ENCODE measurements around the gene OTOA.
"Not testable (repeated sequence)": the region's sequence is repeated elsewhere in the genome, so short reads cannot be mapped to it uniquely, and the experiment has no call there.

The OTOA gene

DNA sequence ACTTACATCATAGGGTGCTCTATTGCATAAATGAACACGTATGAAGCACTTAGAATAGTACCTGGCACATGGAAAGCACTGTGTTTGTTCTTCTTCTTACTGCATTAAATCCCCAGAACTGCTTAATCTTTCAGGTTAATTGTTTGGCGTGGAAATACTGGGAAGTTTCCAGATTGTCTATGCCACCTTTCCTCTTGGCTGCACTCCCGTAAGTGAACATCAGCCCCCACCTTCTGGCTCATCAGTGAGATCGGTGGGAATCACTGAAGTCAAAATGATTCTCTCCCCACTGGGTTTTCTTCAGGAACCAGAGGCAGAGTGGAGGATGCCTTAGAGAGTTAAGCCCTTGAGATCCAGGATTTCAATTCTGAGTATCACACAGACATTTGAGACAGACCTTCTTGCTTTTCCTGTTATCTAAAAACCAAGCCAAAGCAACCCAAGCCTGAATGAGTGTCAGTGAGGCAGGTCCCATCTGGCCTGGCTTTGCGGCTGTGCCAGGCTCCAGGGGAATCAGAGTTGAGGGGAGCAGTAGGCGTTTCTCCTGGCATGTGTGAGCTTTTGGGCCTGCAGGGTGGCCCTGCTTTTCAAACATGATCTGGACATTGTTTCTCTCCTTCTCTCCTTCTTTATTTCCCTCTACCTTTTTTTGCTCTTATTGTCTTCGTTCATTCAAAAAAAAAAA lies 59.1 kb downstream of the OTOA start:
- no peak for DNase-seq (ENCODE audit: low read depth)

DNA sequence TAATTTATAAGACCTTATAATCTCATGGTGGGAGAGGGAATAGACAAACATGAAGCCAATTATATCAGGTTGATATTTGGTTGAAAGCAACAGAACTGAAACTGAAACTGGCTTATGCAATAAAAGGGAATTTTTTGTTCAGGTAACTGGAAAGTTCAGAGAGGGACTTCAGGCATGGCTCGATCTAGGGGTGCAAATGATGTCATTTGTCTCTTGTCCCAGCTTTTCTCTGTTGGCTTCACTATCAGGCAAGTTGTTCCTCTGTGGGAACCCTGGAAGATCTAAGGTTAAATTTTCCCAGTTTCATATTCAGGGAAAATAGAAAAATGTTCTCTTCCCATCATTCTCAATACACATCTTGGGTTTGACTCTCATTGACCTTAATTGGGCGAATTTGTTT lies 59.8 kb downstream of the OTOA start:
- no peak for DNase-seq (ENCODE audit: low read depth)

DNA sequence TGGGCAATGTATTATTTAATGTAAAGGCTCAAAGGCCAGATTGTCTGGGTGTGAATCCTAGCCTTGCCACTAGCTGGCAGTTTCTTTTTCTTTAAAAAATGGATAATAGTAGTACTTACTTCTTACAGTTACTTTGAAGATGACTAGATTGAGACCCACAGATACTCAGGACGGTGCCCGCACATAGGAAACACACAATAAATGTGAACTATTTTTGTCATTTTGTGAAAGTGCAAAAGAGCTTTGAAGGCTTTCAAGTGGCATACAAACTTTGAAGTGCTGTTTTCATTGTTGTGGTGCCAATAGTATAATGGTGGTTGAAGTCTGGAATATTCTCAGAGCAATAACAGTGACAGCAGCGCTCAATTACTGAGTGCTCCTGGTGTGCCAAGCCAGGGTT lies 63.6 kb downstream of the OTOA start:
- DNase-seq (ENCODE audit: low read depth): no peak

DNA sequence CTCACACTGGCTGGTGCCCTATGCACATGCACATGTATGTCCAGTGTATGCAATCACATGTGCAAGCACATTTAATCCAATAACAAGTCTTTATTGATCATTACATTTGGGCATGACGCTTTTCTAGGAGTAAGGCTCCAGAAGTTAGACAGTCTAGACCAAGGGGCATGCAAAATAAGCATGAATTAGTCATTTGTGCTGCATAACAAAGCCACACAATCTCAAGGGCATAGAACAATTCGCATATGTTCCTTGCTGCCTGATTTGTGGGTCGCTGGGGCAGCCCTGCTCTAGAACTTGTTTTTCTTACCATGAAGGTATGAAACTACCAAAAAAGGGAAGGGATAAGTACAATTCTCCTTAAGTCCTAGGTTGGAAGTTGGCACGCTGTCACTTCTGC lies 67.5 kb downstream of the OTOA start:
- not testable (repeated sequence) for DNase-seq (ENCODE audit: low read depth)

DNA sequence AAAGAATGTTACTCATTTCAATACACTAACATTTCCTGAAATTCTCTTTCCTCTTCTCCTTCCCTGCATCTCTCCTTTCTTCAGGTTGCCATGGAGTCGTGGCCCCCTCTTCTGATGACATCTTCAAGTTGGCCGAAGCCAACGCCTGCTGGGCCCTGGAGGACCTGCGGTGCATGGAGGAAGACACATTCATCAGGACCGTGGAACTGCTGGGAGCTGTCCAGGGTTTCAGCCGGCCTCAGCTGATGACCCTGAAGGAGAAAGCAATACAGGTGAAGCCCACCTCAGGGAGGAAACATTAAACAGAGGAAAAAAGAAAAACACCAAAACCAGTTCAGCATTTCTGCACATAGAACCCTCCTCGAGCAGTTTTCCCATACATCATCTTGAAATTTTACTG lies 76.9 kb downstream of the OTOA start:
- not testable (repeated sequence) for DNase-seq (ENCODE audit: low read depth)

DNA sequence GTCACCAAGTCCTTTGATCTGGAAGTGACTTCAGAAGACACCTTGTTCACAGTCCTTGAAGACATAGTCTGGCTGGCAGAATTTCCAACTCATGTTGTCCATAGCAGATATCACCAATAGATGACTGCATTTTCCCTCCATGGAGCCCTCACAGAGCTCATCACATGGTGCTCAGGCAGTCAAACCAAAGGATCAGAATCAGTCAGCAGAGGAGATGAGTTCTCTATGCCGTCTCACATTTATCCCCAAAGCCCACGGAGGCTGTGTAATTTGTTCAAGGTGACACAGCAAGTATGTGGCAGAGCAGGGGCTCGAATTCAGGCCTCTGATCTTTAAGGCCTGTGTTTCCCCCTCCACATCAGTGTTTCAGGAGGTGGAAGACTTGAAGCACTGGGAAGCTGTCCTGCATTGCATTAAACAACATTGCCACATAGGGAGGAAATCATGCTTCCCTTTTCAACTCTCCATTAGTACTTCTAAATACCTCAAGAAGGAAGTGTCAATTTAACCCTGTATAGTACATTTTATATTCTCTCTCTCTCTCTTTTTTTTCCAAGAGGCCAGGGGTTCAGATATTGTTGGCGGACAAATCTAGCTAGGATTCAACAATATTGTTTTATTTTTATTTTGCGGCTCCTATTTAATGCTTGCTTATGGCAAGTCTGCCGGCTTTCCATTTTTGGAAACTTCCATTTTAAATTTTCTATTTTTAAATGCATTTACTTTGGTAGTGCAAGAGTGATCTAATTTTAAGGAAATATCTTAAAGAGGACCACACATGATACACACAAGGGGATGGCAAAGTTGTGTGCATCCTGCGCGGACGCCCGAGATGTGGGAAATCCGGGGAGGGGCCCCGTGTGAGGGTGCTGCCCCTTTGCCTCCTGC lies 92.7 kb downstream of the OTOA start:
- not testable (repeated sequence) for DNase-seq (ENCODE audit: low read depth)

DNA sequence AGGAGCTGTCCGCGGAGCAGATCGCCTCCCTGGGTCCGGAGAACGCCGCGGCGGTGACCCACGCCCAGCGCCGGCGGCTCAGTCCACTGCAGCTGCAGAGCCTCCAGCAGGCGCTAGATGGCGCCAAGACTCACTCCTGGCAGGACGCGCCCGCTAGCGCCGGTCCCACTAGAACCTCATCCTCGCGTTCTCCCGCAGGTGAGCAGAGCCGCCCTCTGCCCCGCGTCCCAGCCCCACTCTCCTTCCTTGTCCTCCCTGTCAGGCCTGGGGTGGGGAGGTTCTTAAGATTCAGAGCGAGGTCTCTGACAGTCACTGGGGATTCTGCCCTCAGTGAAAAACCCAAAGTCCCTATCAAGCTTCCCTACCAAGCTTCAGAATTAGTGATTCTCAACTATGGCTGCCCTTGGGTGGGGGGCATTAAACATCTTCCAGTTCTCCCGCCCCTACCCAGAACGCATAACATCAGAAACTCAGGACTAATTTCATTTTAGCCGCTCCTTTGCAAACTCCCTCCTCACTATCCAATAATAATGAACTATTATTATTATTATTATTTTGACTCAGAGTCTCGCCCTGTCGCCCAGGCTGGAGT lies 93.4 kb downstream of the OTOA start:
- DNase-seq (ENCODE audit: low read depth): not testable (repeated sequence)

DNA sequence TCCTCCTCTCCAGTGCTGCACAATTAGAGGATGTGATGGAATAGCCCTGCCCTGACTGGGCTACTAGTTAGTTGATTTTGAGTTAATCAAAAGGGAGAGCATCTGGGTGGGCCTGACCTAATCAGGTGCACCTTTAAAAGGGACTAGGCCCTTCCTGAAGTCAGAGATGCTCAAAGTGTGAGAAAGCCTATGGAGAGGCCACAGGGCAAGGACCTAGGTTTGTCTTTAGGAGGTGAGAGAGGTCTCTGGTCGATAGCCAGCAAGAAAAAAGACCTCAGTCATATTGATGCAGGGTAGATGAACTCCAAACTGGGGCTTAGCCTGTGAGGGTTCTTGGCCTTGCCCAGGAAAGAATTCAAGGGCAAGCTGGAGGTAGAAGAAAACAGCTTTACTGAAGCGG lies 104.5 kb downstream of the OTOA start:
- not testable (repeated sequence) for DNase-seq (ENCODE audit: low read depth)

DNA sequence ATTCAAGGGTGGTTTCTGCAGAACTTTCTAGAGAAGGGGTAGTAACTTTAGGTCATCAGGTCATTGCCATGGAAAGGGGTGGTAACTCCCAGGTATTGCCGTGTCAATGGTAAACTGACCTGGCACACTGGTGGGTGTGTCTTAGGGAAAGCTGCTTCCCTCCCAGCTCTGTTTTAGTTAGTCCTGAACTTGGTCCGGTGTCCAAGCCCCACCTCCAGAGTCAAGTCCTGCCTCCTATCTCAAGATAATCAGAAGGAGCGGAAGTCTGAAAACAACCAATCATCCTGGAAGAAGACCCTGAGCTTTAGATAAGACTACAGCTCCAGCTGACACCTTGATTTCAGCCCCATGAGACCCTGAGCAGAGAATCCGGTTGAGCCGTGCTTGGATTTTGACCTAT lies 105.0 kb downstream of the OTOA start:
- not testable (repeated sequence) for DNase-seq (ENCODE audit: low read depth)

DNA sequence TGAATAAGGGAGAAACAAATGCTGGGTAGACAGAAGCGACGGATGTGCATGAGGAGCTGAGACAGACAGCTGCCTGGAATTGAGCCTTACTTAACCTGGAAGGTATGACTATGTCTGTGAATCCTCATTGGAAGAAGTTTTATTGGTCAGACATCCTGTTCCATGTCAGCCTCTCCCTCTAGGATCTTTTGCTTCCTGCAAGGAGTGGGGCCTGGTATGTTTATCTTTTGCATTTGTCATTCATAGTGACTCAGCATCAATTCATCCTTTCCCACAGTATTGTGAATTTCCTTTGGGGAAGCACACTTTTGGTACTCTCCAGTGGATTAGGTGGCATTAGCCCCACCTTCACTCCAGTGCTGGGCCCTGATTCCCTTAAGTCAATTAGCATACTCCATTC lies 105.5 kb downstream of the OTOA start:
- DNase-seq (ENCODE audit: low read depth): not testable (repeated sequence)

DNA sequence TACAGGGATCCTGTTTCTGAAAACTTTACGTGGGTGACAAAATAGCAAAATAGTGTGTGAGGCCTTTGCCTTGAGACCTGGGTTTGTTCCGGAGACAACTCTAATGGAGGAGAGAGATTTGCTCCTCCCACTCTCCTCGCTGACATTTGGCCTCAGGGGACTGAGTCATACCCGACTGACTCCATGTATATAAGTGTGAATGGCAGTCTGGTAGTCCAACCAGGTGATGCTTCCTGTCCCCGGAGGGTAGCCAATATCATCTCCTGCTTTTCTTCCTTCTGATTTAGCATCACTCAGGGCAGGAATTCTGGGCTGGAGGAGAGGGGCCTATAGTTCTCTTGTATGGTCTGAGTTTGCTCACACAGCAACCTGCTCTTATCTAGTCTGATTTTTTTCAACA lies 106.8 kb downstream of the OTOA start:
- DNase-seq (ENCODE audit: low read depth): not testable (repeated sequence)

DNA sequence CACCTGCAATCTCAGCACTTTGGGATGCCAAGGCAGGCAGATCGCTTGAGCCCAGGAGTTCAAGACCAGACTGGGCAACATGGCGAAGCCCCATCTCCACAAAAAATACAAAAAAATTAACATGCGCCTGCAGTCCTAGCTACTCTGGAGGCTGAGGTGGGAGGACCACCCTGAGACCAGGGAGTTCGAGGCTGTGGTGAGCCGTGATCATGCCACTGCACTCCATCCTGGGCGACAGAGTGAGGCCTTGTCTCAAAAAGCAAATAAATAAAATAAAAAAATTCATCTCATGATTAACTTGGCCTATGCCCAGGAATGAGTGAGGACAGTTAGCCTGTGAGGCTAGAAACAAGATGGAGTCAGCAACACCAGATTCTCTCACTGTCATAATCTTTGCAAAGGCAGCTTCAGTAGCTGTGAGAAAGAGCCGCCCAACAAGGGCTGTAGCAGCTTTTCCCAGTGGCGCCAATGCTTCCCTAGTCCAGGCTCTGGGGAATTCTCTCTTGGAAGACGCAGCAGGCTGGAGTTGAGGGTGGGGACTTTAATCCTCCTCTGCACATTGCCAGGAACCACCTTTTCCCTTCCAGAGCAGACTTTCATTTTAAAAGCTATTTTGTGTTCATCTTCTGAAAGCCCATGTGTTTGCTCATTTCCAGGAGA lies 108.9 kb downstream of the OTOA start:
- DNase-seq (ENCODE audit: low read depth): not testable (repeated sequence)

DNA sequence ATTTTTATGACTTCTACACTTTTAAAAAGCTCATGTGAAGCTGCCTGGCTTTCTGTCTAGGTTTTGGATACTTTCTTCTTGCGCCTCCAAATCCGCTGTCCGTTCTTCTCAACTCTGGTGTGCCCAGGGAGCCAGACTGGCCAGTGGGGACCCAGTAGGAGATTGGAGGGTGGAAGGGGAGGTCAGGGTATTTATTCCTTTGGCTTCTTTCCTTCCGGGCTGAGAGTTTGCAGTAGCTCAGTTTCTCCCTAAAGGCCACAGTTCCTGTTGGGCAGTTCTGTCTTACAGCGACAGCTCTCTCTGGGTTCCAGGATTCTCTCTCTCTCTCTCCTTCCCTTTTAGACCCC lies 109.4 kb downstream of the OTOA start:
- DNase-seq (ENCODE audit: low read depth): not testable (repeated sequence)

DNA sequence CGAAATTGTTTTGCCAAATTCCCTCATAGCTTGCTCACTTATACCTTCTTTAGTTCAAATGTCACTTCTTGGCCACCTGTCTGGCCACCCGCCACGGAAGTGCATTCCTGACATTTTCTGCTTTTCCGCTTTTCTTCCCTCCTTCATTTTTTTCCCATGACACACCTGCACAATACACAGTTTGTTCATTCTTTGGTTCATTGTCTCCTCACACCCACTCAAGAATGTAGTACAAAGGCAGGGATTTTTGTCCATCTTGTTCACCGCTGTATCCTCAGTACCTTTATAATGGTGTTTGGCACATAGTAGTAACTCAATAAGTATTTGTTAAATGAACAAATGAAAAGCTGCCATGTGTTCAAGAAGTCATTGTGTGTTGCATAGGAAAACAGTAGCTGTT lies 116.8 kb downstream of the OTOA start:
- DNase-seq (ENCODE audit: low read depth): not testable (repeated sequence)

DNA sequence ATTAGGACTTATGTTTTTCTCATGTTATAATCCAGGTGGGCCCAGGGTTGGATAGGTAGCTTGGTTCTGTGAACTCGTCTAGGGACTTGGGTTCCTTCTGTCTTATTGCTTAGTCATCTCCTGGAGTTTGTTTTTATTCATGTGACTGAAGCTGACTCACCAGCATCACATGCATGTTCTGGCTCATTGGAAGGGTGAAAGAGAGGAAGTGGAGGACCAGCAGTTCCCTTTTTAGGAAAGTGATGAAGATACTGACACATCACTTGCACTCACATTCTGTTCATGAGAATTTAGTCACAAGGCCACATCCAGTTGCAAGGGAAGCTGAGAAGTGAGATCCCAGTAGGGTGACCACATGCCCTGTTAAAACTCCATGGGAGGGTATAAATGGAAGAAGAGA lies 126.7 kb downstream of the OTOA start:
- not testable (repeated sequence) for DNase-seq (ENCODE audit: low read depth)

DNA sequence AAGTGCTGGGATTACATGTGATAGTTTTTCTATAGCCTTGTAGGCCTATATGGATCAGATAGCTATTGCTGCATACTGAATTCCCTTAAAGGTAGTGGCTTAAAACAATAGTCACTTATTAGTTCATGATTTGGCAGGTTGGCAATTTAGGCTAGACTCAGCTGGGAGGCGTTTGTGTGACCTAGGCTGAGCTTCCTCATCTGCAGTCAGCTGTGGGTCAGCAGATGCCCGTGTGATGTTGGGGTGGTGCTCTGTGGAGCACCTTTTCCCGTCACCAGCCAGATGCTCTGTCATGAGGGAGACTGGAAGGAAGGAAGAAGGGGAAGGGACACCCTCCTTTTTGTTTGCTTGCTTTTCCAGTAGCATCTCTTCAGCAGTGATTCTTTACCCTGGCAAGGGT lies 129.5 kb downstream of the OTOA start:
- not testable (repeated sequence) for DNase-seq (ENCODE audit: low read depth)

DNA sequence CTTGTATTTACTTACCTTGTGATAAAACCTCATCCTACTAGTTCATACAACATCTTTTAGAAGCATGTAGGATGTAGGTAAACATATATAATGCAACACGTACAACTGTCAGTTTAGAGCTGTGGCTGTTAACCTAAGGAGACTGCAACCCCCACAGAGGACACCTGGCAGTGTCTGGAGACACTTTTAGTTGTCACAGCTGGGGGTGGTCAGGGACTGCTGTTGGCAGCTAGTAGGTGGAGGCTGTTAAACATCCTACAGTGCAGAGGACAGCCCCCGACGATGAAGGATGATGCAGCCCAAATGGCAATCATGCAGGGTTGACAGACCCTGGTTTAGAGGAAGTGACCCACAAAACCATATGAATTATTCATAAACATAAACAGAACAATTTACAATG lies 134.8 kb downstream of the OTOA start:
- DNase-seq (ENCODE audit: low read depth): not testable (repeated sequence)

DNA sequence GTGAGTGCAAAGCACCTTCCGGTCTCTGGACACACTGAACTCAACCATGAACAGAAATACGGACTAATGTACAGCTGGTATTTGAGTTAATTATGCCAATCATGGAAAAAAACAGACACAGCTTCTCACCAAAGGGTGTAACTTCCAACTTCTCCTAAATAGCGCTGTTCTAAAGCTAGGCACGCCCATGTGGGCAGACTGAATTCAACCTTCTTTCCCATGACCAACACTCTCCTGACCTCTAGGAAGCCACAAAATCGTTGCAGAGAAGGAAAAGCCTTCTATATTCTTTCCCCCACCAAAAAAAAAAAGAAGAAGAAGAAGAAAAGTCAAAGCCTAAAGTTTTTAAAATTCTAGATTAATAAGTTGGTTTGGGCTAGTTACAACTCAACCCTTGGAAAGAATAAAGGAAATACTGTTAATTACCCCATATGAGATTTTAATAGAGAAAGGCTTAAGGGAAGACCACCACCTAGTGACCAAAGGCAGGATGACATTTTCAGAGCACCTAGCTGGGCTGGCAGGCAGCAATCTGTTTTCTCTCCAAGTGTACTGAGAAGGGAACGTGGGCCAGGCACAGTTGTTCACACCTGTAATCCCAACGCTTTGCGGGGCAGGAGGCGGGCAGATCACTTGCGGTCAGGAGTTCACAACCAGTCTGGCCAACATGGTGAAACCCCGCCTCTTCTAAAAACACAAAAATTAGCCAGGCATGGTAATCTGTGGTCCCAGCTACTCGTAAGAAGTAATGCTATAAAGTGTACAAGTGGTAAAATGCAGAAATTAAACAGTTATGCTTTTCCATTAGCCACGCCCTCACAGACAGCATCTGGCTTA lies 138.0 kb downstream of the OTOA start:
- not testable (repeated sequence) for DNase-seq (ENCODE audit: low read depth)

DNA sequence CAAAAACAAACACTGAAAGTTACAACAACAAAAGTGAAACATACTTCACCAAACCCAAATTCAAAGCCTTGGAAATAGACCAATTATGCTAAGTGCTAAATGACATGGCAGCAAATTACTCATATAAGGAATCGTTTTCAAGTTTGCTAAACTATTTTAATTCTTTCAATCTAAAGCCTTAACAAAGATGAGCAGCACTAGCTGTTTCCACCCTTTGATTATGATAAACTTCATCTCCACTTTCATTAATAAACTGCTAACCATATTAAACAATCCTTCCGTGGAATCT lies 138.6 kb downstream of the OTOA start:
- DNase-seq (ENCODE audit: low read depth): not testable (repeated sequence)

All from stimulated activated CD8-positive, alpha-beta memory T cell treated with anti-CD3 and anti-CD28 coated beads, Interleukin-4, amount 100 ng/mL, for 24 hours (primary cell).